ENCODE data around the gene CD274. TPM values are rescaled to one million over a fixed set of nuclear protein-coding genes. Genes with fewer than 3 reads are reported as not detected.

CD274 gene
- total RNA-seq, 2 donors from 2014 or later: 97.1 to 242 TPM

- H3K36me3 Mint-ChIP-seq: peaks cover 22% of the 10 kb centered on the region
- H3K27ac Mint-ChIP-seq: peak overlapping the region; percentile 86 to 88
- ATAC-seq (no peak), DNase-seq (ENCODE audit: low spot score) (no peak)
- H3K27me3 Mint-ChIP-seq: peaks cover 5 to 16% of the 10 kb centered on the region in 2 donors
- peaks cover 30 to 56% of the 10 kb centered on the region in 2 donors for H3K4me1 Mint-ChIP-seq (ENCODE audit: low read depth in 2 of 2)
- H3K9me3 Mint-ChIP-seq: no peaks in the 10 kb centered on the region
- H3K4me3 Mint-ChIP-seq: peak overlapping the region; percentile 87
These were observed 59.2 kb downstream of the CD274 start for GRCh38 chr9:5509573-5509972.

- peak; percentile 77 to 91 for ATAC-seq
These were observed 60.1 kb downstream of the CD274 start, which contains the start of gene PDCD1LG2 for GRCh38 chr9:5510360-5510931. Gene PDCD1LG2 (plus strand): TSS chr9:5510531. CDS start chr9:5522547, 12,016 bp downstream.

GRCh38 chr9:5510989-5511388 is 60.6 kb downstream of the CD274 start:
- peaks cover 30 to 54% of the 10 kb centered on the region in 2 donors for H3K4me1 Mint-ChIP-seq (ENCODE audit: low read depth in 2 of 2)
- H3K4me3 Mint-ChIP-seq: peak overlapping the region; percentile 87
- peaks cover 0 to 7% of the 10 kb centered on the region in 2 donors for H3K27me3 Mint-ChIP-seq
- peak overlapping the region; percentile 86 to 88 for H3K27ac Mint-ChIP-seq
- DNase-seq (ENCODE audit: low spot score) (no peak), ATAC-seq (no peak)
- no peaks in the 10 kb centered on the region for H3K9me3 Mint-ChIP-seq
- peaks cover 12% of the 10 kb centered on the region for H3K36me3 Mint-ChIP-seq

More at GRCh38 chr9:5510360-5510931, 60.1 kb downstream of the CD274 start, which contains the start of gene PDCD1LG2:
- H3K27me3 Mint-ChIP-seq: peaks cover 0 to 8% of the 10 kb centered on the region in 2 donors
- H3K36me3 Mint-ChIP-seq: peaks cover 13% of the 10 kb centered on the region
- H3K4me1 Mint-ChIP-seq (ENCODE audit: low read depth in 2 of 2): peaks cover 30 to 54% of the 10 kb centered on the region in 2 donors
- H3K9me3 Mint-ChIP-seq: no peaks in the 10 kb centered on the region
- H3K4me3 Mint-ChIP-seq: peak within 1 kb of the TSS; percentile 87
- no peak for DNase-seq (ENCODE audit: low spot score)
- peak within 1 kb of the TSS; percentile 86 to 88 for H3K27ac Mint-ChIP-seq

- Mint-ChIP-seq H3K4me3 (peak overlapping the region; percentile 87), H3K36me3 (peaks cover 8% of the 10 kb centered on the region), H3K9me3 (no peaks in the 10 kb centered on the region), H3K4me1 (ENCODE audit: low read depth in 2 of 2) (peaks cover 30 to 54% of the 10 kb centered on the region in 2 donors), H3K27me3 (peaks cover 0 to 3% of the 10 kb centered on the region in 2 donors), H3K27ac (peak overlapping the region; percentile 86 to 88)
- no peak for ATAC-seq
- no peak for DNase-seq (ENCODE audit: low spot score)
These were observed 61.1 kb downstream of the CD274 start for GRCh38 chr9:5511476-5511875.

- Mint-ChIP-seq H3K27me3 (peaks cover 0 to 3% of the 10 kb centered on the region in 2 donors), H3K27ac (peak overlapping the region; percentile 24 to 86), H3K4me1 (ENCODE audit: low read depth in 2 of 2) (peaks cover 30 to 54% of the 10 kb centered on the region in 2 donors), H3K9me3 (no peaks in the 10 kb centered on the region), H3K4me3 (peak overlapping the region; percentile 87), H3K36me3 (peaks cover 5% of the 10 kb centered on the region)
- ATAC-seq (no peak), DNase-seq (ENCODE audit: low spot score) (no peak)
These were observed 61.7 kb downstream of the CD274 start for GRCh38 chr9:5511935-5512580.

- peak overlapping the region; percentile 87 for H3K4me3 Mint-ChIP-seq
- H3K27me3 Mint-ChIP-seq: peaks cover 0 to 3% of the 10 kb centered on the region in 2 donors
- H3K9me3 Mint-ChIP-seq: no peaks in the 10 kb centered on the region
- peak overlapping the region; percentile 24 to 86 for H3K27ac Mint-ChIP-seq
- H3K36me3 Mint-ChIP-seq: peaks cover 5% of the 10 kb centered on the region
- DNase-seq (ENCODE audit: low spot score) (no peak), ATAC-seq (no peak)
- peaks cover 29 to 57% of the 10 kb centered on the region in 2 donors for H3K4me1 Mint-ChIP-seq (ENCODE audit: low read depth in 2 of 2)
These were observed 62.5 kb downstream of the CD274 start for GRCh38 chr9:5512658-5513452.

GRCh38 chr9:5513966-5514616 is 63.7 kb downstream of the CD274 start:
- Mint-ChIP-seq H3K4me3 (no peak overlapping the region), H3K4me1 (ENCODE audit: low read depth in 2 of 2) (peaks cover 29 to 59% of the 10 kb centered on the region in 2 donors), H3K27me3 (peaks cover 0 to 3% of the 10 kb centered on the region in 2 donors), H3K9me3 (no peaks in the 10 kb centered on the region), H3K27ac (no peak overlapping the region), H3K36me3 (peaks cover 5% of the 10 kb centered on the region)
- ATAC-seq (no peak), DNase-seq (ENCODE audit: low spot score) (no peak)

GRCh38 chr9:5514617-5515260 is 64.4 kb downstream of the CD274 start:
- H3K4me1 Mint-ChIP-seq (ENCODE audit: low read depth in 2 of 2): peaks cover 33 to 60% of the 10 kb centered on the region in 2 donors
- H3K36me3 Mint-ChIP-seq: peaks cover 5% of the 10 kb centered on the region
- DNase-seq (ENCODE audit: low spot score) (no peak), ATAC-seq (no peak)
- H3K27me3 Mint-ChIP-seq: peaks cover 0 to 3% of the 10 kb centered on the region in 2 donors
- H3K4me3 Mint-ChIP-seq: no peak overlapping the region
- H3K27ac Mint-ChIP-seq: no peak overlapping the region
- H3K9me3 Mint-ChIP-seq: no peaks in the 10 kb centered on the region

GRCh38 chr9:5515261-5515650 is 64.9 kb downstream of the CD274 start:
- DNase-seq (ENCODE audit: low spot score) (no peak), ATAC-seq (no peak)
- peaks cover 0 to 3% of the 10 kb centered on the region in 2 donors for H3K27me3 Mint-ChIP-seq
- peaks cover 5% of the 10 kb centered on the region for H3K36me3 Mint-ChIP-seq
- no peak overlapping the region for H3K4me3 Mint-ChIP-seq
- no peaks in the 10 kb centered on the region for H3K9me3 Mint-ChIP-seq
- no peak overlapping the region for H3K27ac Mint-ChIP-seq
- H3K4me1 Mint-ChIP-seq (ENCODE audit: low read depth in 2 of 2): peaks cover 29 to 56% of the 10 kb centered on the region in 2 donors

- peaks cover 20 to 42% of the 10 kb centered on the region in 2 donors for H3K4me1 Mint-ChIP-seq (ENCODE audit: low read depth in 2 of 2)
- no peak overlapping the region for H3K27ac Mint-ChIP-seq
- peaks cover 5% of the 10 kb centered on the region for H3K36me3 Mint-ChIP-seq
- peak in 1 of 2 donors; percentile 46 for ATAC-seq
- no peak overlapping the region for H3K4me3 Mint-ChIP-seq
- H3K27me3 Mint-ChIP-seq: peaks cover 0 to 6% of the 10 kb centered on the region in 2 donors
- no peaks in the 10 kb centered on the region for H3K9me3 Mint-ChIP-seq
- no peak for DNase-seq (ENCODE audit: low spot score)
These were observed 66.3 kb downstream of the CD274 start for GRCh38 chr9:5516453-5517220.

GRCh38 chr9:5518171-5518936 is 68.0 kb downstream of the CD274 start:
- no peak for DNase-seq (ENCODE audit: low spot score)
- peaks cover 0 to 6% of the 10 kb centered on the region in 2 donors for H3K27me3 Mint-ChIP-seq
- peak overlapping the region; percentile 23 for H3K4me3 Mint-ChIP-seq
- H3K36me3 Mint-ChIP-seq: no peaks in the 10 kb centered on the region
- ATAC-seq: peak; percentile 50 to 84
- no peaks in the 10 kb centered on the region for H3K9me3 Mint-ChIP-seq
- peaks cover 15 to 25% of the 10 kb centered on the region in 2 donors for H3K4me1 Mint-ChIP-seq (ENCODE audit: low read depth in 2 of 2)
- H3K27ac Mint-ChIP-seq: peak overlapping the region; percentile 33 to 62

GRCh38 chr9:5518937-5519319 is 68.6 kb downstream of the CD274 start:
- Mint-ChIP-seq H3K27me3 (peaks cover 0 to 6% of the 10 kb centered on the region in 2 donors), H3K9me3 (no peaks in the 10 kb centered on the region), H3K4me1 (ENCODE audit: low read depth in 2 of 2) (peaks cover 15 to 25% of the 10 kb centered on the region in 2 donors), H3K27ac (peak overlapping the region; percentile 33 to 62), H3K4me3 (peak overlapping the region; percentile 23), H3K36me3 (no peaks in the 10 kb centered on the region)
- peak in 1 of 2 donors; percentile 61 for ATAC-seq
- no peak for DNase-seq (ENCODE audit: low spot score)
